Measurements from ENCODE around the gene SLC43A3.
A peak's percentile ranks its signal among the peaks of the same experiment; 100 is the strongest.

Gene SLC43A3

GRCh38 chr11:57438345-57439285 lies 11.7 kb upstream of the SLC43A3 start:
- no peaks in the 10 kb centered on the region for H3K27me3 ChIP-seq
- H3K27ac ChIP-seq, result no peak overlapping the region
- no peaks in the 10 kb centered on the region for H3K9me3 ChIP-seq (replicated peaks in 1 of 11)
- H3K4me1 ChIP-seq, result peaks cover 0 to 19% (median 13%) of the 10 kb centered on the region in 10 experiments; a peak in 10 of 20 replicates
- H3K4me3 ChIP-seq, result no peak overlapping the region
- H3K4me2 ChIP-seq, result no peak overlapping the region
- no peaks in the 10 kb centered on the region for H4K20me1 ChIP-seq
- no peaks in the 10 kb centered on the region for H3K36me3 ChIP-seq
- no peak for TF ChIP-seq Cebpa-rat (IDR thresholded peaks at IDR 0.05)
- H3K9ac ChIP-seq, result no peak overlapping the region

- H3K4me2 ChIP-seq, result no peak overlapping the region
- H3K9ac ChIP-seq, result no peak overlapping the region
- no peak overlapping the region for H3K4me3 ChIP-seq
- no peak overlapping the region for H3K27ac ChIP-seq
- H3K4me1 ChIP-seq, result peaks cover 13 to 45% (median 33%) of the 10 kb centered on the region in 10 experiments
- TF ChIP-seq Cebpa-rat (IDR thresholded peaks at IDR 0.05), result no peak
- no peaks in the 10 kb centered on the region for H3K36me3 ChIP-seq
- no peaks in the 10 kb centered on the region for H3K9me3 ChIP-seq (replicated peaks in 1 of 11)
- no peaks in the 10 kb centered on the region for H3K27me3 ChIP-seq
- no peaks in the 10 kb centered on the region for H4K20me1 ChIP-seq
These were observed 9.1 kb upstream of the SLC43A3 start for GRCh38 chr11:57436031-57436430.

- Histone ChIP-seq H4K20me1 (no peaks in the 10 kb centered on the region), H3K36me3 (no peaks in the 10 kb centered on the region), H3K27me3 (no peaks in the 10 kb centered on the region), H3K4me2 (peak overlapping the region in 6 of 11 experiments; percentile 3 to 86 (median 80); a peak in 10 of 22 replicates), H3K4me3 (no peak overlapping the region), H3K4me1 (peaks cover 13 to 57% (median 33%) of the 10 kb centered on the region in 10 experiments), H3K27ac (peak overlapping the region in 1 of 11 experiments; percentile 17; a peak in 1 of 22 replicates), H3K9ac (no peak overlapping the region), H3K9me3 (replicated peaks in 1 of 11) (no peaks in the 10 kb centered on the region)
- peak in 5 of 11 experiments; percentile 6 to 53 (median 41); a peak in 3 of 22 replicates for TF ChIP-seq Cebpa-rat (IDR thresholded peaks at IDR 0.05)
These were observed 8.0 kb upstream of the SLC43A3 start for GRCh38 chr11:57434640-57435546.

GRCh38 chr11:57432714-57433163 lies 5.8 kb upstream of the SLC43A3 start:
- H3K4me2 ChIP-seq, result peak overlapping the region; percentile 28 to 86 (median 62); a peak in 21 of 22 replicates

GRCh38 chr11:57432149-57432561 lies 5.2 kb upstream of the SLC43A3 start:
- Histone ChIP-seq H3K9ac (peak overlapping the region in 5 of 11 experiments; percentile 3 to 49 (median 16); a peak in 5 of 22 replicates), H3K27ac (peak overlapping the region in 10 of 11 experiments; percentile 4 to 72 (median 30); a peak in 11 of 22 replicates), H3K36me3 (no peaks in the 10 kb centered on the region), H4K20me1 (no peaks in the 10 kb centered on the region), H3K27me3 (no peaks in the 10 kb centered on the region), H3K9me3 (replicated peaks in 1 of 11) (no peaks in the 10 kb centered on the region), H3K4me3 (0 out of 20 replicates have a peak overlapping the region, but pooled peaks of 2 of the 10 experiments have one; percentile 3 to 16), H3K4me2 (peak overlapping the region; percentile 28 to 86 (median 62); a peak in 21 of 22 replicates), H3K4me1 (peaks cover 24 to 71% (median 45%) of the 10 kb centered on the region in 10 experiments)
- TF ChIP-seq Cebpa-rat (IDR thresholded peaks at IDR 0.05), result no peak

More at GRCh38 chr11:57432714-57433163, 5.8 kb upstream of the SLC43A3 start:
- Histone ChIP-seq H3K27ac (peak overlapping the region in 10 of 11 experiments; percentile 4 to 72 (median 30); a peak in 11 of 22 replicates), H4K20me1 (no peaks in the 10 kb centered on the region), H3K9me3 (replicated peaks in 1 of 11) (no peaks in the 10 kb centered on the region), H3K9ac (peak overlapping the region in 5 of 11 experiments; percentile 3 to 49 (median 16); a peak in 7 of 22 replicates), H3K27me3 (no peaks in the 10 kb centered on the region), H3K4me3 (0 out of 20 replicates have a peak overlapping the region, but pooled peaks of 2 of the 10 experiments have one; percentile 3 to 16), H3K36me3 (no peaks in the 10 kb centered on the region), H3K4me1 (peaks cover 18 to 66% (median 39%) of the 10 kb centered on the region in 10 experiments)
- no peak for TF ChIP-seq Cebpa-rat (IDR thresholded peaks at IDR 0.05)

GRCh38 chr11:57430952-57431351 lies 4.0 kb upstream of the SLC43A3 start:
- H4K20me1 ChIP-seq, result no peaks in the 10 kb centered on the region
- peaks cover 25 to 77% (median 50%) of the 10 kb centered on the region in 10 experiments for H3K4me1 ChIP-seq
- no peaks in the 10 kb centered on the region for H3K27me3 ChIP-seq
- no peak overlapping the region for H3K4me3 ChIP-seq
- H3K36me3 ChIP-seq, result peaks cover 0 to 5% (median 3%) of the 10 kb centered on the region in 11 experiments; a peak in 13 of 22 replicates
- no peak overlapping the region for H3K27ac ChIP-seq
- H3K4me2 ChIP-seq, result peak overlapping the region in 4 of 11 experiments; percentile 15 to 86 (median 80); a peak in 6 of 22 replicates
- no peak for TF ChIP-seq Cebpa-rat (IDR thresholded peaks at IDR 0.05)
- H3K9me3 ChIP-seq (replicated peaks in 1 of 11), result no peaks in the 10 kb centered on the region
- no peak overlapping the region for H3K9ac ChIP-seq

- Histone ChIP-seq H3K4me1 (peaks cover 30 to 81% (median 57%) of the 10 kb centered on the region in 10 experiments), H3K4me3 (no peak overlapping the region), H4K20me1 (no peaks in the 10 kb centered on the region), H3K27me3 (no peaks in the 10 kb centered on the region), H3K9ac (no peak overlapping the region), H3K4me2 (peak overlapping the region in 1 of 11 experiments; percentile 78; a peak in 2 of 22 replicates), H3K9me3 (replicated peaks in 1 of 11) (no peaks in the 10 kb centered on the region), H3K36me3 (peaks cover 3 to 12% (median 10%) of the 10 kb centered on the region in 11 experiments; a peak in 16 of 22 replicates), H3K27ac (no peak overlapping the region)
- no peak for TF ChIP-seq Cebpa-rat (IDR thresholded peaks at IDR 0.05)
These were observed 3.0 kb upstream of the SLC43A3 start for GRCh38 chr11:57429946-57430345.

- H3K9ac ChIP-seq, result no peak overlapping the region
- H3K27ac ChIP-seq, result no peak overlapping the region
- H3K4me2 ChIP-seq, result no peak overlapping the region
- H3K36me3 ChIP-seq, result peaks cover 10 to 22% (median 19%) of the 10 kb centered on the region in 11 experiments
- peaks cover 41 to 81% (median 56%) of the 10 kb centered on the region in 10 experiments for H3K4me1 ChIP-seq
- H3K9me3 ChIP-seq (replicated peaks in 1 of 11), result no peaks in the 10 kb centered on the region
- no peak for TF ChIP-seq Cebpa-rat (IDR thresholded peaks at IDR 0.05)
- peaks cover 0 to 11% (median 10%) of the 10 kb centered on the region in 11 experiments; a peak in 19 of 22 replicates for H4K20me1 ChIP-seq
- H3K4me3 ChIP-seq, result no peak overlapping the region
- no peaks in the 10 kb centered on the region for H3K27me3 ChIP-seq
These were observed 1.7 kb upstream of the SLC43A3 start for GRCh38 chr11:57428643-57429042.

All from BLaER1 treated with 17β-estradiol and CSF1 and Interleukin-3, amounts not matched to agents 10 nM and 100 nM (cell line).